Right hindlimb (tissue), 1 donor: ENCODE data around the gene ATP5F1C.

ENCODE experiments used
- DNase-seq: peaks from one replicate; pipeline ENCODE4 v3.0.0-alpha.2; 2018

ATP5F1C gene

DNA sequence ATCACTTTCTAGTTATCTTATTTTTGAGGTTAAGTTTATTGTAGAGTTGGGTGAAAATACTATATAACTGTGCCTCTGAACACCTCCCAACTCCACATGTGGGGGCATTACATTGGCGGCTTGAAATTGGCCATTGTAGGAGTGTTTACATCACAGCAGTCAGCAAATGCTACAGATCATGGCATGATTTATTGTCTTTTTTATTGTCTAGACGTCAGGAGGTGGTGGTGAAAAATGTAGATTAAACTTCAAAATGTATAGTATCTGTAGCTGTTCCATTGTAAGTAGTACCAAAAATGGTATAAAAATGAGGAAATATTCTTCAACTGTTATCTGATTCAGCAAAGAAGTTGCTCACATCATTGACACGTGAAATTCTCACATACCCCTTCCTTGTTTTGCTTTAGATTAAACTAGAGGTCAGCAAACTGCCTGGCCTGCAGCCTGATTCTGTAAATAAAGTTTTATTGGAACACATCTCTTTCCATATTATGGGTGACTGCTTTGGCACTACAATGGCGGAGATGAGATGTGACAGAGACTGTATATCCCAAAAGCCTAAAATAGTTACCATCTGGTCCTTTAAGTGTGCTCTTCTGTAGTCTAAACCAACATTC lies 65.4 kb downstream of the ATP5F1C start:
- DNase-seq: no peak

DNA sequence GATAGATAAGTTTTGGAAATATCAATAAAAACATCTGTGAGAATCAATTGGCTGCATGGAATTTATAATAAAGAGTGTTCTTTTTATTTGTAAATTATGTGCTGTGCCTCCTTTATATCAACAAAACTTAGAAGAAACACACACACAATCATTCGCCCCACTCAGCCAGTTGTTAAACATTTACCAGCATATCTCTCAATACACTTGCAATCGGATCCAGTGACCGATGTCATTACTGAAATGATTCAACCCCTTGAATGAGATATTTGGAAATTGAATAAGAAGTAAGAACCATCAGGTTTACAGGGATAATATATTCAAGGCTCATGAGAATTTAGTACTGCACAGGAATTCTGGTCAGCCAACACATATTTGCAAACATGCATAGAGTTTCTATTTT lies 65.9 kb downstream of the ATP5F1C start:
- no peak for DNase-seq

DNA sequence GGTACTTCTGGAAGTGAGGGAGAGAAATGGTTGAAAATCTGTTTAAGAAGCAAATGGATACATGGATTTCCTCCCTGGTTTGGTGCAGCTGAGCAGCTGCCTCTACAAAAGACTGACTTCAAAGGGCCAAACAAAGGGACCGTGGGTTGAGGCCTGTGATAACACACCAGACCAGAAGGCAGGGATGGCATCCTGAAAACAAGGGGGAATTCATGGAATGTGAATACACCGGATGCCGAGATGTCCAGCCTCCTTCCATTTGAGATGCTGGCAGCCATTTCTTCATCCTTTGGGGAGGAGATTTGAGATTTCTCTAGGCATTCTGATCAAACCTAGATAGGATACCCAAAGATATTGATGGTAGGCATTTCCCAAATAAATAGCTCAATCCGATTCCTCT lies 67.2 kb downstream of the ATP5F1C start:
- no peak for DNase-seq

DNA sequence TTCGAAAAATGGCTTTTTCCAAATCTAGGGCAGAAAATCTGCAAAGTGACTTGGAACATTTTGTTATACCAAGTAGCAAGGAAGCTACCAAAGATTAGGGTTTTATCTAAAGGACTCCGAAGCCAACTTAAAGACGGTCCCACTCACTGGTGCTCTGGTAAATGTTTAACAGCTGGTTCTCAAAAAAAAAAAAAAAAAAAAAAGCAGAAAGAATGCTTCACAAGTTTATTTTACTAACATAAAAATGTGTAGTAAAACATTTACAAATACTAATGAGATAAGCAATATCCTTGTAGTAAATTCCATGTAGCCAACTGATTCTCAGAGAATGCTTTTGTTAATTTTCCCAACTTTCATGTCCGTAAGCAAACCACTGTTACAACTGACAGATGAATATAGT lies 68.7 kb downstream of the ATP5F1C start:
- no peak for DNase-seq

DNA sequence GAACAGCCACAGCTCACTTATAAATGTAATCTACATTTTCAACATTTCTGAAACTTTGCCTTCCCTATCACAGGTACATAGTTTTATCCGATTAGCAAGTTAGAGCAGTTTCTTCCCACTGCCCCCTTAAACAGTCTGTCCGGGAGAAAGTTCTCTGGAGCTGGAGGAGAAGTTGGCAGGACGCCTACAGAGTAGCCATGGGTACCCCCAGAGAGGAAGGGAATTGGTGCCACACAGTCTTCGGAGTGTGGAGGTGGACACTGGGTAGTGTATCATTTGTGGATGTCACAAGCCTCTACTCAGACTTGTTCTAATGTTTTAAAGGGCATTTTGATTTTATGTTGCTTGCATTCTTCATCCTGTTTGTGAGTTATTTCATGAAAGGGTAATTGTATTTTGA lies 69.3 kb downstream of the ATP5F1C start:
- no peak for DNase-seq
